Prostate gland (tissue), 2 donors: ENCODE data around the gene NIPSNAP2.

Experiments used
- POLR2AphosphoS5 ChIP-seq: sonication (generic); formaldehyde crosslinking; IDR thresholded peaks from one replicate; pipeline ENCODE4 v1.6.1; 2017; ENCODE audit warnings: antibody characterized with exemption
- TF ChIP-seq, protein P1 (sequence below), 4 experiments: fragments of 200-600 bp in 2 of 4; fragments of 450-650 bp in 2 of 4; sonication (generic) in 2 of 4; IDR thresholded peaks; 1 replicate in 3 of 4; 2 replicates in 1 of 4; pipeline ENCODE4 v1.5.1; 2016 to 2019; ENCODE audit warnings: antibody characterized with exemption in 4 of 4, mild to moderate bottlenecking in 2 of 4, moderate library complexity in 2 of 4

DNA sequence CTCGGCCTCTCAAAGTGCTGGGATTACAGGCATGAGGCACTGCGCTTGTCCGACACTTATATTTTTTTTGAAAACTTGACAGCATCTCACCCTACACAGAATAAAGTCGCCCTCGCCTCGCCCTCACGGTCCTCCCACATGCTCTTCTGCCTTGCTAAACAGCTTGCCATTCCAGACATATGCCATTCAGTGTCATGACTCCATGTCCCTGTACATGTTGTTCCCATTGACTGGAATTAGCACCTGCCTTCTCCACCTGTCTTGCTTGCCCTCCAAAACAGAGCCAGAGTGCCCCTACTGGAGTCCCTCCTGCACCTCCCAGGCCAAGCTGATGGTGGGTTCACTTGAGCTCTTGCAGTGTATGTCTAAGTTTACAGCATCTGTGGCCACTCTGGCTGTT lies 6.2 kb downstream of the NIPSNAP2 start:
- TF ChIP-seq, protein P1, sequence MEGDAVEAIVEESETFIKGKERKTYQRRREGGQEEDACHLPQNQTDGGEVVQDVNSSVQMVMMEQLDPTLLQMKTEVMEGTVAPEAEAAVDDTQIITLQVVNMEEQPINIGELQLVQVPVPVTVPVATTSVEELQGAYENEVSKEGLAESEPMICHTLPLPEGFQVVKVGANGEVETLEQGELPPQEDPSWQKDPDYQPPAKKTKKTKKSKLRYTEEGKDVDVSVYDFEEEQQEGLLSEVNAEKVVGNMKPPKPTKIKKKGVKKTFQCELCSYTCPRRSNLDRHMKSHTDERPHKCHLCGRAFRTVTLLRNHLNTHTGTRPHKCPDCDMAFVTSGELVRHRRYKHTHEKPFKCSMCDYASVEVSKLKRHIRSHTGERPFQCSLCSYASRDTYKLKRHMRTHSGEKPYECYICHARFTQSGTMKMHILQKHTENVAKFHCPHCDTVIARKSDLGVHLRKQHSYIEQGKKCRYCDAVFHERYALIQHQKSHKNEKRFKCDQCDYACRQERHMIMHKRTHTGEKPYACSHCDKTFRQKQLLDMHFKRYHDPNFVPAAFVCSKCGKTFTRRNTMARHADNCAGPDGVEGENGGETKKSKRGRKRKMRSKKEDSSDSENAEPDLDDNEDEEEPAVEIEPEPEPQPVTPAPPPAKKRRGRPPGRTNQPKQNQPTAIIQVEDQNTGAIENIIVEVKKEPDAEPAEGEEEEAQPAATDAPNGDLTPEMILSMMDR (IDR thresholded peaks at IDR 0.05), result no peak
- no peak for TF ChIP-seq POLR2AphosphoS5
